HG02938 (cell line): ENCODE data around the gene FFAR3.

ENCODE experiments used
- ATAC-seq: cut with Tn5 transposase; IDR thresholded peaks from one replicate; pipeline ENCODE4 v1.9.1; 2021; ENCODE audit warnings: mild to moderate bottlenecking, moderate library complexity; ENCODE audit not compliant: unreplicated experiment

FFAR3 gene, protein sequence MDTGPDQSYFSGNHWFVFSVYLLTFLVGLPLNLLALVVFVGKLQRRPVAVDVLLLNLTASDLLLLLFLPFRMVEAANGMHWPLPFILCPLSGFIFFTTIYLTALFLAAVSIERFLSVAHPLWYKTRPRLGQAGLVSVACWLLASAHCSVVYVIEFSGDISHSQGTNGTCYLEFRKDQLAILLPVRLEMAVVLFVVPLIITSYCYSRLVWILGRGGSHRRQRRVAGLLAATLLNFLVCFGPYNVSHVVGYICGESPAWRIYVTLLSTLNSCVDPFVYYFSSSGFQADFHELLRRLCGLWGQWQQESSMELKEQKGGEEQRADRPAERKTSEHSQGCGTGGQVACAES

DNA sequence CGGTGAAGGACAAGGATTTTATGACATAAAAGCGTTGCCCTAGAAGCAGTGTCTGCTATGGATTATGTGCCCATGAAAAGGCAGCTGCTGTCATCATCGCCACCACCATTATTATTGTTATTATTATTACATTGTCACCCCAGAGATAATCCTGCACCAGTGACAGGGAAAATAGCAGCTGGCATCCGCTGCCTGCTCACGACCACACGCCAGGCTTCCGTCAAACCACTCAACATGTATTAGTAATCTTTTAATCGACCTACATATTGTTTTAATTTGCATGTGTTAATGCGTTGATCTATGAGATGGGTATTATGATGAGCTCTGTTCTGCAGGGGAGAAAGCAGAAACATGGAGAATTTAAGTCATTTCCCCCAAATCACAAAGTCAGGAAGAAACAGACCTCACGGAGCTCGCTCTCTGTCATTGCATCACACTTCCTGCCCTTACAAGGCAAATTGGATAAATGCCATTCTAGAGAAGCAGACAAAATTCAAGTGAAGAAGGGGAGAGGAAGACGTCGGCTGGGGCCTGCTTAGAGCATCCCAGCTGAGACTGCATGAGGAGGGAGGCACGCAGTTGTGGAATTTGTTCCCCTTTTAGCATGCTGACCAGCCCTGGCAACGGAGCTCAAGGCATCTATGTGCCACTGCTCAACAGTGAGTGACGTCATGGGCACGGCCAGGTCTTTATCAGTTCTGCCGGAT lies at the start of gene FFAR3:
Gene FFAR3, plus strand, starts transcription at position 594 of the 707 bp plus-strand sequence. CDS start 431 bp downstream, outside the sequence.
- no peak for ATAC-seq

DNA sequence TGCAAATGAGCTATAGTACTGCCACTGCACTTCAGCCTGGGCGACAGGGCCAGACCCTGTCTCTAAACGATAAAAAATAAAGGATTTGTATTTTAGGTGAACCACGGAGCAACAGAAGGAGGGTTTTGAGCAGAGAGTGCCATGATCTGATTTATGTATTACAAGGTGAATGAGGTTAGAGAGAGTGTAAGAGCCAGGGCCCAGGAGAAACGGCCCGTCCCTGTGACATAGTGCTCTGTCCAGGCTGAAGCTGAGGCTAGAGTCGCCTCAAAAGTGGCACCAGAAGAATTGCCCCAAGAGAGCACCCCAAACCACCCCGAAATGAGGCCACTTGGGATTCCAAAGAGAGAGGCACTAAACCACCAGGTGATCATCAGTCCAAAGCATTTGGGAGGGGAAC lies 49.4 kb upstream of the FFAR3 start:
- no peak for ATAC-seq

DNA sequence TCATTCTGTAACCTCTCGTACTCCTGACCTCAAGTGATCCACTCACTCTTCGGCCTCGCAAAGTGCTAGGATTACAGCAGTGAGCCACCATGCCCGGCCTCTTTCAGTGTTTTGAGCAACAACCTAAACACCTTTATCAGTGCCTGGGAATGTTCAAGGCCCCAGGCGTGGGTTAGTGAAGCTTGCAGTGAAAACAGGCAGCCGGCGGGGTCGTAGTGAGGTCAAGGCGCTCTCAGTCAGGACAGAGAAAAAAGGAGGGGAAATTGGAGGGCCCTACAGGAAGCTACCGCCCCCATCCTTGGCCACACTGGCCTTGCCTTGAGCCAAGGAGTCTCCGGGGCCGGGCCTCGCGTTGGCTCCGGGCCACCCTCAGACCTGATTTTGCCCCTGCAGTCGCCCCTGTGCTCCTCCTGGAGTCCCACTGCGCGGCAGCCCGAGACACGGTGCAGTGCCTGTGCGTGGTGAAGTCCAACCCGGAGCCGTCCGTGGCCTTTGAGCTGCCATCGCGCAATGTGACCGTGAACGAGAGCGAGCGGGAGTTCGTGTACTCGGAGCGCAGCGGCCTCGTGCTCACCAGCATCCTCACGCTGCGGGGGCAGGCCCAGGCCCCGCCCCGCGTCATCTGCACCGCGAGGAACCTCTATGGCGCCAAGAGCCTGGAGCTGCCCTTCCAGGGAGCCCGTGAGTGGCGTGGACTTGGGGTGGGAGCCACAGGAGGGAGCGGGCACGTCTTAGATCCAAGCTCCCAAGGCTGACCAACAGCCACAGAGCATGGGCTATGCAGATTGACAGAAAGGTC lies 48.6 kb upstream of the FFAR3 start:
- no peak for ATAC-seq

DNA sequence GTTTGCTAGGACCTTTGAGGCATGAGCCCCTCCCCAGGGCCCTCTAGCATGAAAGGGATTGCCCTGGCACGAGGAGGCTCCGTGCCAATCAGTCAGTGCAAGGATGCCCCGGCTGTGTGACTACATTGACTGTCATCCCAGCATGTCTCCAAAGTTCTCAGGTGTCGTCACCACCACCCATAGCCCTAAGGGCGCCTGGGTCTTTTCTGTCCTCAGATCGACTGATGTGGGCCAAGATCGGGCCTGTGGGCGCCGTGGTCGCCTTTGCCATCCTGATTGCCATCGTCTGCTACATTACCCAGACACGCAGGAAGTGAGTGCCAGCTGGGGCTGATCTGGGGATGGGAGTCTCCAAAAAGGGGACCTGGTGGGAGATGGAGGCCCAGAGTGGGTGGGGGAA lies 47.9 kb upstream of the FFAR3 start:
- no peak for ATAC-seq

DNA sequence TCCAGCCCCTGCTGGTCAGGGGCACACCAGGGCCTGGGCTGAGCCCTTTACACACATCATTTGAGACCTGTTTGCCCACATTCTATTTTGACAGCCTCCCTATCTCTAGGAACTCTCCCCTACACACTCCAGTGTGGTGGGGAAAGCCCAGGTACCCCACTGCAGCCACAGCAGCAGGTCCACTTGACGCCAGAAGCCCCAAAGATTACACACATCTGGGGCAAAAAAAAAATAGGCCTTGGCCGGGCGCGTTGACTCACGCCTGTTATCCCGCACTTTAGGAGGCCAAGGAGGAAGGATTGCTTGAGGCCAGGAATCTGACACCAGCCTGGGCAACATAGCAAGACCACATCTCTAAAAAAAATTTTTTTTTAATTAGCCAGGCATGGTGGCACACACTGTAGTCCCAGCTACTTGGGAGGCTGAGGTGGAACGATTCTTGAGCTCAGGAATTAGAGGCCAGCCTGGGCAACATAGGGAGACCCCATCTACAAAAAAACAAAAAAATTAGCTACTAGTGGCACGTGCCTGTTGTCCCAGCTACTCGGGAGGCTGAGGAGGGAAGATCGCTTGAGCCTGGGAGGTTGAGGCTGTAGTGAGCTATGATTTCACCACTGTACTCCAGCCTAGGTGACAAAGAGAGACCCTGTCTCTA lies 47.3 kb upstream of the FFAR3 start:
- ATAC-seq: no peak

DNA sequence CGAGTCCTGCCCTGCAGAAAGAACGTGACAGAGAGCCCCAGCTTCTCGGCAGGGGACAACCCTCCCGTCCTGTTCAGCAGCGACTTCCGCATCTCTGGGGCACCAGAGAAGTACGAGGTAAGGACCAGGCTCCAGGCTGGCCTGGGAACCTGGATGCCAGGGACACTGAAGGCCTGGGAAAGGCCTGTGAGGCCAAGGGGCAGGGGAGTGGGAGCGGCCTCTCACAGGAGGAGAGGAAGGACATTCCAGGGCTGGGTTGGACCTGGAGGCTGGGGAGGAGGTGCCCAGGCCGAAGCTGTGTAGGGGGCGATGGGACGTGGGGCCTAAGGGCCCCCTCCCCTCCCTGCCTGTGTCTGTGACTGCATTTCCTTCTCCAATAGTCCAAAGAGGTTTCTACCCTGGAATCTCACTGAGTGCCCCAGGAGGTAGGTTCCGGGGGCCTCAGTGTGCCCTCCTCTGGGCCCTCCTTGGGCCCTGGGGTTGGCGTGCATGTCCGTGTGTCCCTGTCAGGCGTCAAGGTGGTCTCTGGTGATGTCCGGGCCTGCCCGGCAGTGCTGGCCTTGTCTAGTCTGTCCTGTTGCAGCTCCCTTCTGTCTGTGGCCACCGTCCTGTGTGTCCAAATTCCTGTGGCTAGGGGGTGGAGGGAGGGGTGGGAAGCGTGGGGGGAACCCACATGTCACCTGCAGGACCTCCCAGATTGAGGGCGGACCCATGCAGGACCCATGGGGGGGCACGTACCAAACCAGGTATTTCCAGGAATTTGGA lies 46.2 kb upstream of the FFAR3 start:
- ATAC-seq: no peak

DNA sequence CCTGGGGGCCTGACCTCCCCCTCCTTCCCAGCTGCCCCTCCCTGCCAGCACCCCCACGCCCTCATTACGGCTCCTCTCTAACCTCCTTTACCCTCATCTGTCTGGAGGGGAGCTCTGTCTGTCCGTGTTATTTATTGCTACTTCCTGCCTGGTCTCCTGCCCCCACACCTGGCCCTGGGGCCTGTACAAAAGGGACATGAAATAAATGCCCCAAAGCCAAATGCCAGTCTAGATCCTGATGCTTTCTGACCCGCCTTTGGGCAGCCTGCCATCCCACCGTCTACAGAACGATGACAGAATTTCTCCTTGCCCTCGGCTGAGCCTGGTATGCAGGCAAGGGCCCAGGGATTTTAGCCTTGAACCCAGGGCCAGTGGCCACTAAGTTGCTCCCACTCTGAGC lies 44.7 kb upstream of the FFAR3 start:
- no peak for ATAC-seq

DNA sequence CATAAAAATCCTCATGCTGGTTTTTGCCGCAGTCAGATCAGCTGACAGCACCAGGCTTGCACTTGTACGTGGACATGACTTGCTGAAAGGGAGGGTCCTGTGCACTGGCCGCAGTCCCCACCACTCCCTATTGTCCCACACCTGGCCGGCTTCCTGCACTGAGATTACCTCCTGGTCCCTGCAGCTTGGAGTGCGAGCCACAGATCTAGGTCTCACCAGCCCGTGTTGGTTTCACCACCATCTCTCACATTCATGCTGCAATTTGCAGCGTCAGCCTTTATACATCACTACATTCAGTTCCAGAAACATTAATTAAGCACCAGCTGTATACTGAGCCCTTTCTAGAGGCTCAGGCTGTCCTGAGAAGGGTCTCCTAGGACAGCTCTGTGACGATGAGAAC lies 44.2 kb upstream of the FFAR3 start:
- no peak for ATAC-seq

DNA sequence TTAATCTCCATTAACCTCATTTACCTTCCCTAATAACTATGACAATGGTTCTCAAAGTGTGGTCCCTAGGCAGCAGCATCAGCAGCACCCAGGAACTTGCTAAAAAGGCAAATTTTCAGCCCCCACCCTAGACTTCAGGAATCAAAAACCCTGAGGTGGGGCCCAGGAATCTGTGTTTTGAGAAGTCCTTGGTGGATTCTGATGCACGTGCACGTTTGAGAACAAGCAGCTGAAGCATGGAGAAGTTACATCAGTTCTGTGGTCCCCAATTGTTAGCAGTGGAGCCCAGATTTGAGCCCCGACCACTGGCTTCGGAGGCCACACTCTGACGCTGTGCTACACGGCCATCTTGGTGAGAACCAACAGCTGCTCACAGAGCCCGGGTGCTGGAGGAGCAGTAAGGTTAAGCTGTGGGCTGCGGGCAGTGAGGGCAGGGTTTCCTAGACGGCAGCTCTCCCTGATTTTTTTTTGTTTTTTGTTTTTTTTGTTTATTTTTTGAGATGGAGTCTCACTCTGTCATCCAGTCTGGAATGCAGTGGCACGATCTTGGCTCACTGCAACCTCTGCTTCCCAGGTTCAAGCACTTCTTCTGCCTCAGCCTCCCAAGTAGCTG lies 43.3 kb upstream of the FFAR3 start:
- ATAC-seq: no peak

DNA sequence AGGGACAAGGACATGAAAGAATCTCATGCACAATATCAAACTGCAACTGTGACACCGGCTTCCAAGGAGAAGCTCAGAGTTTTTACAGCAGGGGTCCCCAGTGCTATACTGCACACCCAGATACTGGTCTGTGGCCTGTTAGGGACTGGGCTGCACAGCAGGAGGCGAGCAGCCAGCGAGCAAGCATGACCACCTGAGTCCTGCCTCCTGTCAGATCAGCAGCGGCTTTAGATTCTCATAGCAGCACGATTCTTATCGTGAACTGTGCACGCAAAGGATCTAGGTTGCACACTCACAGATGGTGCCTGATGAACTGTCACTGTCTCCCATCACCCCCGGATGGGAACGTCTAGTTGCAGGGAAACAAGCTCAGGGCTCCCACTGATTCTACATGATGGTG lies 42.4 kb upstream of the FFAR3 start:
- no peak for ATAC-seq

DNA sequence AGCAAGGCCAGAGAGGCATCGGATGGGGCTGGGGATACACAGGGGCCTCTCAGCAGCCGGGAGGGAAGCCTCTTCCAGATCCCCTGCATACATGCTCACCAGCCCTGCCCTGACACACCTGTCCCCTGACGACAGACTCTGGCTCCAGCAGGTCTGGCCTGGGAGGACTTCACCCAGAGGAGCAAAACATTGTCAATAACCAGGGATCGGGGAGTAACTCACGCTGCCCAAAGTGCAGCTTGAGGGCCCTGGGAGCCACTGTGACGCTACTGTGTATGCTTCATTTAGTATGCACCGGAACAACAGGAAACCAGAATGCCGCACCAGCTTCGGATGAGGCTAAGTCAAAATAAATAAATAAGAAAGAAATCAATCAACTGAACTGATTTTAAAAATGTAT lies 41.7 kb upstream of the FFAR3 start:
- no peak for ATAC-seq

DNA sequence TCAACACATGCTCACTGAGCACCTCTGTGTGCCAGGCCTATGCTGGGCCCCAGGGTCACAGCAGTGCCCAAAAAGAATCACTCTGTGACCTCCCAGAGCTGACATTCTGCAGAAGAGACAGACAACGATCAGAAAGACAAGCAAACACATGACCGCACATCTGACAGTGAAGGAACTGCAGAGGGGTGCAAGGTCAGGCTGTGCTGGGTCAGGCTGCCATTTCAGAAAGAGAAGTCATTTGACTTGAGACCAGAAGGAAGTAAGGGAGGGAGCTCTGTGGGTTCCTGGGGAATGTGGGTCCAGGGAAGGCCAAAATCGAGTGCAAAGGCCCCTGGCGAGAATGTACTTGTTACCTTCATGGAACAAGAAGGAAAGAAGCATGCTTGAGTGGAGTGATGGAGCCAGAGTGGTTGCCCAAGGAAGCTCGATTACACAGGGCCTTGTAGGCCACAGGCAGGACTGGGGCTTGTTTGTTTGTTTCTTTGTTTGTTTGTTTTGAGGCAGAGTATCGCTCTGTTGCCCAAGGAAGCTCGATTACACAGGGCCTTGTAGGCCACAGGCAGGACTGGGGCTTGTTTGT lies 40.7 kb upstream of the FFAR3 start:
- ATAC-seq: no peak

DNA sequence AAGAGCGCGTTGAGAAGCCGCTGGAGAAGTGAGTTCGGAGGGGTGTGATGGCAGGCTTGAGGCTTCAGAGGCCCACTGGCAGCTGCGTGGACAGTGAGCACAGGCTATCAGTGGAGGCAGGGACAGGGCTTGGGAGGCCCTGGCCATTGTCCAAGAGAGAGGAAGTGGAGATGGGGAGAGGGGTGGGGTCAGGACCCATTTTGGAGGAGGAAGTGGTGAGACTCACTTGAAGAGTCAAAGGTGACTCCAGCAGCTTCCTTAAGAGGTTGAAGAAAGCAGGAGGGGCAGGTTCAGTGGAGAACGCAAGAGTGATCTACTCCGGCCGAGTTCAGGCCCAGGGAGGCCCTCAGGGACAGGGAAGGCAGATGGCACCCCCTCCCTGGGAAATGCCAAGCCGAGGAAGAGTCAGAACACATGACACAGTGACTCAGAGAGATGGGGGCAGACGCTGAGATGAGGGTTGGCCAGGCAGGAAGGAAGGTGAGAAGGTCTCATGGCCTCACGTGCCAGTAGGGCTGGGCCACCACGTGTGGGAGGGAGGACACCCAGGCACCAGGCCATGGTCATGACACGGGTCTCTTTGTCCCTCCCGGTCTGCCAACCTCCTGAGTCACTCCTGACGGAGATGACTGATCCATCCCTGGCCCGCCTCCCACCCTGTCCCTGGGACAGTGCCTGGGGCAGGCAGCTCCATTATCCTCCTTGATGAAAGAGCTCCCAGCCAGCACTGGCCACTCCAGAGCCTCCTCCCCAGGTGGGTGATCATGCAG lies 39.4 kb upstream of the FFAR3 start:
- no peak for ATAC-seq

DNA sequence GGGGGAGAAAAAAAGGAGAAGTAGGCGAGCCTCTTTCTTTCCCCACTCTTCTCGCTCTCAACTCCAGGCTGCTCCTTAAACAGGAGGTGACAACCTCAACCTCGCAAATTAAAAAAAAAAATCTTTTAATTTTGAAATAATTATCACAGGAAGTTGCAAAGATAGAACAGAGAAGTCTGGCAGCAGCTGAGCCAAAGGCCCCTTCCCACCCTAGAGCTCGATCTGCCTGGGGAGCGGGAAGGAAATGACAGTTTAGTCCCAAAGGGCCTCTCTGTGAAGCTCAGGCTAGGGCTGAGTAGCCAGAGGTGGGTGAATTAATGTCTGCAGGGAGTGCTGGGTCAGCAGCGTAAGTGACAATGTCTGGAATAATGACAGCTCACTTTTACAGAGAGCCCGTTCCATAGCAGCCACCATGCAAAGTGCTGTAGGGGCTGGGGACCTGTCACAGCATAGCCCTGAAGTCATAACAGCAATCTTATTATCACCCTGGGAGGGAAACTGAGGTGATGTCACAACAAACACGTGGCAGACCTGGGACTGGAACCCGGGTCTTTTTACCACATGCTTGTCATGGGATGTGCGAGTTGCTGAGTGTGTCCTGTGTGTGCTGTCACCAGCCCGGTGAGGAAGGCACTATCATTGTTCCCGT lies 38.1 kb upstream of the FFAR3 start:
- no peak for ATAC-seq

DNA sequence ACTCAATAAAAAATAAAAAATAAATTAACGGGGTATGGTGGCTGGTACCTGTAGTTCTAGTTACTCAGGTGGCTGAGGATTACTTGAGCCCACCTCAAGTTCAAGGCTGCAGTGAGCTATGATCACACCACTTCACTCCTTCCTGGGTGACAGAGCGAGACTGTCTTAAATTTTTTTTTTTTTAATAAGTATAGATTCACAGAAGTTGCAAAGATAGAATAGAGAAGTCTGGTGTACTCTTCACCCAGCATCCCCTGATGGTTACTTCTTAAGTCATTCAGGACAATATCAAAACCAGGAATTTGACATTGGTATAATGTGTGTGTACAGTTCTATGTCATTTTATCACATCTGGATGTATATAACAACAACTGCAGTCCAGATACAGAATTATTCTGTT lies 37.0 kb upstream of the FFAR3 start:
- no peak for ATAC-seq

DNA sequence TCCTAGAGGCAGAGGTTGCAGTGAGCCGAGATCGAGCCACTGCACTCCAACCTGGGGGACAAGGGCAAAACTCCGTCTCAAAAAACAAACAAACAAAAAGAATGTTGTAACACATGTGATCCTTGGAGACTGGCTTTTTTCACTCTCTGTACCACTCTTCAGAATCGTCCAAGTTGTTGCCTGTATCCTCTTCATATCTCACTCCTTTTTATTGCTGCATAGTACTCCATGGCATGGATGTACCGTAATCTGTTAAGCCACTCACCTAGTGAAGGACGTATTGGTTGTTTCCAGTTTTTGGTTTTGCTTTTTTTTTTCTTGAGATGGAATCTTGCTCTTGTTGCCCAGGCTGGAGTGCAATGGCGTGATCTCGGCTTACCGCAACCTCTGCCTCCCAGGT lies 36.2 kb upstream of the FFAR3 start:
- ATAC-seq: no peak

DNA sequence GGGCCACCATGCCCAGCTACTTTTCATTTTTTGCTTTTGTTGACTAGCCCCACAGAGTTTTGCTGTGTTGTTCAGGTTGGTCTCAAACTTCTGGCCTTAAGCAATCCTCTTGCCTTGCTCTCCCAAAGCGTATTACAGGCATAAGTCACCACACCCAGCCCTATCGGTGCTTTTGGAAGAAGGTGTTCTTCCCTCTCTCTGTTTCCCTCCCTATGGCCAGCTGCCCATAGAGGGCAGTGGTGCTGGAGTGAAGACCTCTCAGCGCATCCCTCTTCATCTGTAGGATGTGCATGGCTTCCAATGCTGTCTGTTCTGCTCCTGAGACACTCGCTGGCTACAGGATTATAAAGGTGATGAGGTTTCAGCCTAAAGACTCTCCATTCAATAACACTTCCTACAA lies 30.6 kb upstream of the FFAR3 start:
- ATAC-seq: no peak

DNA sequence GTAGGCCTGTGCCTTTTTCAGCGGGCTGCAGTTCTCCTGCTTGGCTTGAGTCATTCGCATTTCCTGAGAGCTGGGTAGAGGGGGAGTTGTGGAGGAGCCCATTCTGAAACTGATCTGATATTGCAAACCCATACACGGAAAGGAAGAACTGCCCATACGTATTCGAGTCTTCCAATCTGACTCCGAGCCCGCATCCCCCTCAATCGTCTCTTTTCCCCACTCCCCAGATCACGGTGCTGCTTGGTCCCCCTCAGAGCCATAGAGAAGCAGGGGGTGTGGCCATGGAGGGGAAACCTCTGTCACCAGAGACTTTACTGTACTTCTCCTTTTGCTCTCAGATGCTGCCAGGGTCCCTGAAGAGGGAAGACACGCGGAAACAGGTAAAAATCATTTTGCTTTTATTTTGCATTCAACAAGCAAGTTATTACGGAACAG lies 29.4 kb upstream of the FFAR3 start, which contains the start of gene CD22:
Gene CD22, plus strand, starts transcription at position 337 of the 435 bp plus-strand sequence. CDS start 2,854 bp downstream, outside the sequence.
- no peak for ATAC-seq
